WTC11 (cell line): ENCODE results near the gene EHMT1. TPM values are rescaled to one million over a fixed set of nuclear protein-coding genes. Genes with fewer than 3 reads are reported as not detected.

ENCODE experiments used
- ATAC-seq: fragments of 200-7000 bp; cut with Tn5 transposase; 2 replicates; pipeline ENCODE4 v1.10.0; 2021; ENCODE audit warnings: mild to moderate bottlenecking, moderate library complexity
- CTCF ChIA-PET: fragments of 300-600 bp; sonication (Branson Sonifier 250); formaldehyde crosslinking; loops from one replicate; lab custom pipeline; 2021; ENCODE audit warnings: antibody characterized with exemption; lab: Charles Lee
- POLR2A ChIA-PET: fragments of 350-600 bp; sonication (Branson Sonifier 250); formaldehyde crosslinking; loops from one replicate; lab custom pipeline; 2021; ENCODE audit warnings: antibody characterized with exemption; lab: Charles Lee
- DNase-seq: peaks from one replicate; pipeline ENCODE4 v3.0.0; 2021; ENCODE audit warnings: low spot score
- H3K27ac Mint-ChIP-seq: 2 replicates; pipeline ENCODE4 v1.8.0; 2021; ENCODE audit warnings: mixed read lengths
- H3K27me3 Mint-ChIP-seq: 2 replicates; pipeline ENCODE4 v1.8.0; 2021; ENCODE audit warnings: low read depth, mild to moderate bottlenecking, moderate library complexity, mixed read lengths
- H3K36me3 Mint-ChIP-seq: 2 replicates; pipeline ENCODE4 v1.8.0; 2021; ENCODE audit warnings: mixed read lengths
- H3K4me1 Mint-ChIP-seq: 2 replicates; pipeline ENCODE4 v1.8.0; 2022; ENCODE audit warnings: mixed read lengths
- H3K4me3 Mint-ChIP-seq: 2 replicates; pipeline ENCODE4 v1.8.0; 2021; ENCODE audit warnings: mild to moderate bottlenecking, moderate library complexity, mixed read lengths
- H3K9me3 Mint-ChIP-seq: 2 replicates; pipeline ENCODE4 v1.8.0; 2021; ENCODE audit warnings: mixed read lengths
- ARID4B ChIP-seq: sonication (generic); formaldehyde crosslinking; IDR thresholded peaks from 2 replicates; pipeline ENCODE4 v1.8.0; 2023; ENCODE audit warnings: missing genetic modification reagents, mild to moderate bottlenecking, borderline replicate concordance
- ATF3 ChIP-seq: sonication (generic); formaldehyde crosslinking; conservative IDR thresholded peaks from 2 replicates; pipeline ENCODE4 v1.8.1; 2022; ENCODE audit warnings: mild to moderate bottlenecking, missing genetic modification reagents
- FOXP4 ChIP-seq: sonication (generic); formaldehyde crosslinking; IDR thresholded peaks from 2 replicates; pipeline ENCODE4 v1.8.0; 2022; ENCODE audit warnings: mild to moderate bottlenecking, missing genetic modification reagents
- GTF2I ChIP-seq: fragments of 250-450 bp; sonication (Bioruptor Pico); conservative IDR thresholded peaks from 2 replicates; pipeline ENCODE4 v1.4.0; 2021; ENCODE audit warnings: mild to moderate bottlenecking
- JUN ChIP-seq: sonication (generic); formaldehyde crosslinking; IDR thresholded peaks from 2 replicates; pipeline ENCODE4 v1.8.0; 2023; ENCODE audit warnings: mild to moderate bottlenecking, missing genetic modification reagents
- MAX ChIP-seq: sonication (generic); formaldehyde crosslinking; IDR thresholded peaks from 2 replicates; pipeline ENCODE4 v1.8.0; 2022; ENCODE audit warnings: mild to moderate bottlenecking, missing genetic modification reagents
- MLX ChIP-seq: sonication (generic); formaldehyde crosslinking; IDR thresholded peaks from 2 replicates; pipeline ENCODE4 v1.8.1; 2023; ENCODE audit warnings: mild to moderate bottlenecking, missing genetic modification reagents, moderate library complexity
- MYBL2 ChIP-seq: sonication (generic); formaldehyde crosslinking; IDR thresholded peaks from 2 replicates; pipeline ENCODE4 v1.8.1; 2023; ENCODE audit warnings: mild to moderate bottlenecking, moderate library complexity, missing genetic modification reagents
- NFATC4 ChIP-seq: fragments of 250-450 bp; sonication (Bioruptor Pico); IDR thresholded peaks from 2 replicates; pipeline ENCODE4 v1.9.0; 2021; ENCODE audit warnings: mild to moderate bottlenecking
- NR2C2 ChIP-seq: sonication (generic); formaldehyde crosslinking; IDR thresholded peaks from 2 replicates; pipeline ENCODE4 v1.8.0; 2022; ENCODE audit warnings: mild to moderate bottlenecking, missing genetic modification reagents
- NR3C1 ChIP-seq: sonication (generic); formaldehyde crosslinking; conservative IDR thresholded peaks from 2 replicates; pipeline ENCODE4 v1.8.1; 2023; ENCODE audit warnings: low read depth, mild to moderate bottlenecking, missing genetic modification reagents
- SMAD4 ChIP-seq: sonication (generic); formaldehyde crosslinking; IDR thresholded peaks from 2 replicates; pipeline ENCODE4 v1.8.0; 2022; ENCODE audit warnings: mild to moderate bottlenecking, missing genetic modification reagents
- STAT6 ChIP-seq: sonication (generic); formaldehyde crosslinking; conservative IDR thresholded peaks from 2 replicates; pipeline ENCODE4 v1.8.1; 2023; ENCODE audit warnings: mild to moderate bottlenecking, low read depth, missing genetic modification reagents, moderate library complexity
- TEAD1 ChIP-seq: sonication (generic); formaldehyde crosslinking; IDR thresholded peaks from 2 replicates; pipeline ENCODE4 v1.8.0; 2022; ENCODE audit warnings: mild to moderate bottlenecking, missing genetic modification reagents
- TEAD4 ChIP-seq: sonication (generic); formaldehyde crosslinking; IDR thresholded peaks from 2 replicates; pipeline ENCODE4 v1.8.0; 2022; ENCODE audit warnings: mild to moderate bottlenecking, missing genetic modification reagents
- USF1 ChIP-seq: sonication (generic); formaldehyde crosslinking; IDR thresholded peaks from 2 replicates; pipeline ENCODE4 v1.8.0; 2022; ENCODE audit warnings: mild to moderate bottlenecking, missing genetic modification reagents
- ZNF232 ChIP-seq: sonication (generic); formaldehyde crosslinking; IDR thresholded peaks from 2 replicates; pipeline ENCODE4 v1.8.0; 2022; ENCODE audit warnings: mild to moderate bottlenecking, missing genetic modification reagents
- ZNF317 ChIP-seq: sonication (generic); formaldehyde crosslinking; IDR thresholded peaks from 2 replicates; pipeline ENCODE4 v1.8.1; 2023; ENCODE audit warnings: low read depth, mild to moderate bottlenecking, moderate library complexity, missing genetic modification reagents, borderline replicate concordance
- ZNF512 ChIP-seq: sonication (generic); formaldehyde crosslinking; IDR thresholded peaks from 2 replicates; pipeline ENCODE4 v1.8.1; 2022; ENCODE audit warnings: missing genetic modification reagents, borderline replicate concordance
- total RNA-seq: library from RNA; stranded (reverse); gene quantifications from 3 replicates; pipeline ENCODE4 v1.2.3, GENCODE V29; 2021

EHMT1 gene
- total RNA-seq, 1 experiment from 2014 or later = 170 TPM

- TF ChIP-seq MYBL2 = no peak
- TF ChIP-seq ZNF232 (CRISPR knock-in tag) = no peak
- no peak for TF ChIP-seq ZNF317 (CRISPR knock-in tag)
Measured at GRCh38 chr9:137879566-137880150, 260.9 kb downstream of the EHMT1 start (continued).

GRCh38 chr9:137880160-137880975 lies 261.6 kb downstream of the EHMT1 start:
- Mint-ChIP-seq H3K4me1 (no peaks in the 10 kb centered on the region), H3K36me3 (0 out of 2 replicates have a peak, but pooled peaks cover 8% of the 10 kb centered on the region), H3K9me3 (no peaks in the 10 kb centered on the region), H3K27me3 (peaks cover 16% of the 10 kb centered on the region), H3K4me3 (no peak overlapping the region), H3K27ac (no peak overlapping the region)
- no peak for DNase-seq
- POLR2A ChIA-PET = no interaction called here
- CTCF ChIA-PET = interaction anchor here (0.8 kb wide), 1 partner anchor 369 kb away, joined by 3 read pairs; no protein-coding TSS in a partner anchor
- ATAC-seq = no peak
- TF ChIP-seq USF1 = no peak
- no peak for TF ChIP-seq NR2C2 (CRISPR knock-in tag)
- TF ChIP-seq STAT6 (CRISPR knock-in tag) = no peak
- TF ChIP-seq JUN (CRISPR knock-in tag) = no peak
- TF ChIP-seq SMAD4 (CRISPR knock-in tag) = no peak
- no peak for TF ChIP-seq NFATC4 (CRISPR knock-in tag)
- TF ChIP-seq FOXP4 (CRISPR knock-in tag) = no peak
- TF ChIP-seq MLX (CRISPR knock-in tag) = no peak
- no peak for TF ChIP-seq TEAD4 (CRISPR knock-in tag)
- no peak for TF ChIP-seq ATF3 (CRISPR knock-in tag)
- no peak for TF ChIP-seq TEAD1 (CRISPR knock-in tag)
- no peak for TF ChIP-seq NR3C1 (CRISPR knock-in tag)
- no peak for TF ChIP-seq GTF2I (CRISPR knock-in tag)
- no peak for TF ChIP-seq ARID4B
- TF ChIP-seq ZNF512 (CRISPR knock-in tag) = no peak
- no peak for TF ChIP-seq MAX (CRISPR knock-in tag)
